Vein endothelial cell (primary cell): Measurements from ENCODE around the gene STAU1. TPM values are rescaled to one million over a fixed set of nuclear protein-coding genes. Genes with fewer than 3 reads are reported as not detected.

Experiments
- total RNA-seq: library from RNA; depleted of rRNA; stranded (reverse); fragments of >200 nt; gene quantifications from 2 replicates; pipeline ENCODE4 v1.2.3, GENCODE V29; 2012

Gene STAU1, protein sequence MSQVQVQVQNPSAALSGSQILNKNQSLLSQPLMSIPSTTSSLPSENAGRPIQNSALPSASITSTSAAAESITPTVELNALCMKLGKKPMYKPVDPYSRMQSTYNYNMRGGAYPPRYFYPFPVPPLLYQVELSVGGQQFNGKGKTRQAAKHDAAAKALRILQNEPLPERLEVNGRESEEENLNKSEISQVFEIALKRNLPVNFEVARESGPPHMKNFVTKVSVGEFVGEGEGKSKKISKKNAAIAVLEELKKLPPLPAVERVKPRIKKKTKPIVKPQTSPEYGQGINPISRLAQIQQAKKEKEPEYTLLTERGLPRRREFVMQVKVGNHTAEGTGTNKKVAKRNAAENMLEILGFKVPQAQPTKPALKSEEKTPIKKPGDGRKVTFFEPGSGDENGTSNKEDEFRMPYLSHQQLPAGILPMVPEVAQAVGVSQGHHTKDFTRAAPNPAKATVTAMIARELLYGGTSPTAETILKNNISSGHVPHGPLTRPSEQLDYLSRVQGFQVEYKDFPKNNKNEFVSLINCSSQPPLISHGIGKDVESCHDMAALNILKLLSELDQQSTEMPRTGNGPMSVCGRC
- total RNA-seq, result 80.3 and 84.3 TPM in 2 replicates

DNA sequence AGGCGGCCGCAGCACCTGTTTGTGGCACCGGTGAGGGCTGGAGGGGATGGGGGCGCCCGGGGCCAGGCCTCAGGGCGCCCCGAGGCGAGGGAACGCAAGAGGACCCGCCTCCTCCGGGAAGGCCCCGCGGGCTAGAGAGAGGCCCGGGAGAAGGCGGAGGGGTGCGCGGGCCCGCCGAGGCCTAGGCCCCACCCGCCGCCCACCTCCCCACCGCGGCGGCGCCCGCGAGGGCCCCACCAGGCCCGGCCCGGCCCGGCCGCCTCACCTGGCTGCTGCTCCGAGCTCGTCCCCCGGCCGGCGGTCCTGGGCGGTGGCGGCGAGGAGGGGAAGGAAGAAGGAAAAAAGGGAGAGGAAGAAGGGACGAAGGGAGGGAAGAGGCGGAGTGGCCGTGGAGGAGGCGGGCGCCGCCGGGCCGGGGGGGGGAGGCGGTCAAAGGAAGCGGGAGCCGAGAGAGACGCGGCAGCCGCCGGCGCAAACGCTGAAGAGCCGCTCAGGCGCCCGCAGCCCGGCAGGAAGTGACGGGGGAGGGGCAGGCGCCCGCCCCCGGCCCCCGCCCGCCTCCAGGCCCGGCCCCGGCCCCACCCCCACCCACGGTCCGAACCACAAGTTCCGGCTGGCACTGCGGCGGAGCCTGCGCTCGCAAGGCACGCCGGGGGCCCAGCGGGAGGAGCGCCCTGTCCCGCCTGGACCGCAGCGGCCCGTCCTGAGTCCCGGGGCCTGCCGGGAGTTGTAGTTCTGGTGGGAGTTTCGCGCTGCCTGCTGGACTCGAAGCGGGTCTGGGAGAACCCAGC lies at the start of gene STAU1:
TSS of gene STAU1 (minus strand) at position 484 of the 791 bp plus-strand sequence. CDS start 22,133 bp downstream, outside the sequence.

DNA sequence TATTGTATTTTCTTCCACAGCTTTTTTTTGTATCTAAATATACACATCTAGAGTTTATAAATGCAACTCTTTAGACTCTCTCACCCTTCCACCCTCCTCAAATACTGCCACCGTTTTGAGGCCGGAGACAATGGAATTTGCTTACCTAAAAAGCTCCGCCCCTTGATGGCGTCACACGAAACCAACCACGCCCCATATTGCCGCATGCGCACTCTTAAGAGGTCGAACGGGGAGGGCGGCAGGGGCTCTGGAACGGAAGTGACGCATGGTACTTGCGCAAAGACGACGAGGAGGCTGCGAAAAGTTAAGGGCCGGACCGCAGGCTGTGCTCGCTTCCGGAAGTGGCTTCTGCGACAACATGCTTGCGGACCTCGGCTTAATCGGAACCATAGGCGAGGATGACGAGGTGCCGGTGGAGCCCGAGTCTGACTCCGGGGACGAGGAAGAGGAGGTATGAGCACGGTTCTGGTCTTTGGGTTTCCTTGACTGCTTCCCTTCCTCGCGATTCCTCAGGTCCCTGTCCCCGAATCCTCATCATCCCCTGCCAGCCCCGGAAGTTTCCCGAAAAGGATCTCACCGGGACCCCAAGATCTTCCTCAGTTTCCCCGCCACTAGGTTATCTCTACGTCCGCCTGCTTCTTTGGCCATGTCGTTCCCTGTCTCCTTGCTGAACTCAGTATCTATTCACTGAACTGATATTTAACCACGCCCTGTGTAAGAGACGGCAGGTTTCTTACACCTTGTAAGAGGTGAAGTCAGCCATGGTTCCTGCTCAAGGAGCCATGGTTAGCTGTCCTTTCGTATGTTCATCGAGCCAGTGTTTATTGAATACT lies 31.2 kb upstream of the STAU1 start, which contains the start of gene DDX27:
TSS of gene DDX27 (plus strand) at position 326 of the 833 bp plus-strand sequence. CDS start at position 359, 33 bp downstream.

Other genes with a start within 250 kb of the STAU1 start
- 91.1 and 161 TPM in 2 replicates for gene CSE1L, start 142.0 kb downstream of the STAU1 start, total RNA-seq
- 24.2 and 25.9 TPM in 2 replicates for gene DDX27, start 31.1 kb upstream of the STAU1 start, total RNA-seq
- 58.0 and 62.7 TPM in 2 replicates for gene ZNFX1, start 89.7 kb upstream of the STAU1 start, total RNA-seq